H9 (cell line): Measurements from ENCODE around the gene HSPA5. TPM values are rescaled to one million over a fixed set of nuclear protein-coding genes. Genes with fewer than 3 reads are reported as not detected.

ENCODE experiments used
- DNase-seq: peaks from one replicate; pipeline ENCODE4 v3.0.0-alpha.2; 2017
- H2AFZ ChIP-seq: one replicate; pipeline ENCODE4 v1.6.1; 2013; ENCODE audit warnings: mild to moderate bottlenecking, low read length, control low read depth, moderate library complexity
- H2AK5ac ChIP-seq: 2 replicates; pipeline ENCODE4 v1.6.1; 2013; ENCODE audit warnings: low read length, control low read depth, mixed read lengths; ENCODE audit not compliant: insufficient read length
- H2BK120ac ChIP-seq: one replicate; pipeline ENCODE4 v1.6.1; 2013; ENCODE audit warnings: low read depth, mild to moderate bottlenecking, low read length, control low read depth, inconsistent platforms; ENCODE audit not compliant: poor library complexity, severe bottlenecking
- H2BK12ac ChIP-seq: 2 replicates; pipeline ENCODE4 v1.6.1; 2013; ENCODE audit warnings: low read length, control low read depth, mixed read lengths, low read depth; ENCODE audit not compliant: insufficient read length
- H2BK15ac ChIP-seq: 2 replicates; pipeline ENCODE4 v1.6.1; 2013; ENCODE audit warnings: low read depth, low read length, control low read depth
- H2BK20ac ChIP-seq: one replicate; pipeline ENCODE4 v1.6.1; 2013; ENCODE audit warnings: low read depth, mild to moderate bottlenecking, low read length, control low read depth, inconsistent platforms; ENCODE audit not compliant: poor library complexity, severe bottlenecking
- H2BK5ac ChIP-seq: 2 replicates; pipeline ENCODE4 v1.6.1; 2013; ENCODE audit warnings: low read length, control low read depth, mixed read lengths; ENCODE audit not compliant: insufficient read length
- H3K14ac ChIP-seq: 2 replicates; pipeline ENCODE4 v1.6.1; 2013; ENCODE audit warnings: low read length, control low read depth; ENCODE audit not compliant: insufficient read depth
- H3K18ac ChIP-seq: 2 replicates; pipeline ENCODE4 v1.6.1; 2013; ENCODE audit warnings: low read depth, mild to moderate bottlenecking, mixed read lengths, low read length, control low read depth; ENCODE audit not compliant: insufficient read length
- H3K23ac ChIP-seq: 2 replicates; pipeline ENCODE4 v1.6.1; 2013; ENCODE audit warnings: low read length, control low read depth, mixed read lengths, low read depth; ENCODE audit not compliant: insufficient read length
- H3K23me2 ChIP-seq: 2 replicates; pipeline ENCODE4 v1.6.1; 2013; ENCODE audit warnings: low read depth, mild to moderate bottlenecking, mixed read lengths, low read length, control low read depth; ENCODE audit not compliant: insufficient read length, poor library complexity, severe bottlenecking
- H3K27ac ChIP-seq: 2 replicates; pipeline ENCODE4 v1.5.1; 2013; ENCODE audit warnings: low read length, control low read depth, mixed read lengths, low read depth; ENCODE audit not compliant: insufficient read length
- H3K27me3 ChIP-seq: 2 replicates; pipeline ENCODE4 v1.6.1; 2013; ENCODE audit warnings: low read length, control low read depth, inconsistent platforms; ENCODE audit not compliant: insufficient read depth
- H3K4ac ChIP-seq: 2 replicates; pipeline ENCODE4 v1.6.1; 2013; ENCODE audit warnings: low read depth, mild to moderate bottlenecking, control low read depth, inconsistent platforms, low read length, moderate library complexity
- H3K4me1 ChIP-seq: 2 replicates; pipeline ENCODE4 v1.6.1; 2013; ENCODE audit warnings: low read length, control low read depth, inconsistent platforms; ENCODE audit not compliant: insufficient read depth
- H3K4me2 ChIP-seq: 2 replicates; pipeline ENCODE4 v1.6.1; 2013; ENCODE audit warnings: low read length, control low read depth, mixed read lengths; ENCODE audit not compliant: insufficient read length, insufficient read depth
- H3K56ac ChIP-seq: 2 replicates; pipeline ENCODE4 v1.6.1; 2013; ENCODE audit warnings: low read depth, mild to moderate bottlenecking, mixed read lengths, low read length, control low read depth; ENCODE audit not compliant: insufficient read length
- H3K79me1 ChIP-seq: 2 replicates; pipeline ENCODE4 v1.6.1; 2013; ENCODE audit warnings: low read depth, mild to moderate bottlenecking, moderate library complexity, low read length, control low read depth, inconsistent platforms; ENCODE audit not compliant: insufficient read depth, poor library complexity, severe bottlenecking
- H3K79me2 ChIP-seq: 2 replicates; pipeline ENCODE4 v1.6.1; 2013; ENCODE audit warnings: low read length, control low read depth, inconsistent platforms; ENCODE audit not compliant: insufficient read depth
- H3K9ac ChIP-seq: 2 replicates; pipeline ENCODE4 v1.6.1; 2013; ENCODE audit warnings: low read length, control low read depth, mixed read lengths; ENCODE audit not compliant: insufficient read length; ENCODE audit errors: extremely low read depth
- H3K9me3 ChIP-seq: one replicate; pipeline ENCODE4 v1.6.1; 2013; ENCODE audit warnings: low read depth, low read length, inconsistent platforms; ENCODE audit not compliant: control insufficient read depth
- H3T11ph ChIP-seq: one replicate; pipeline ENCODE4 v1.6.1; 2013; ENCODE audit warnings: mild to moderate bottlenecking, low read length, control low read depth, inconsistent platforms
- H4K20me1 ChIP-seq: one replicate; pipeline ENCODE4 v1.6.1; 2013; ENCODE audit not compliant: control insufficient read depth, insufficient read length, insufficient read depth
- H4K5ac ChIP-seq: 2 replicates; pipeline ENCODE4 v1.6.1; 2013; ENCODE audit warnings: low read depth, mild to moderate bottlenecking, mixed read lengths, low read length, control low read depth; ENCODE audit not compliant: insufficient read length
- H4K8ac ChIP-seq: replicated peaks from 2 replicates; pipeline ENCODE4 v1.6.1; 2013; ENCODE audit warnings: low read length, control low read depth, mixed read lengths, low read depth; ENCODE audit not compliant: insufficient read length
- H4K91ac ChIP-seq: 2 replicates; pipeline ENCODE4 v1.6.1; 2013; ENCODE audit warnings: low read depth, mild to moderate bottlenecking, moderate library complexity, mixed read lengths, low read length, control low read depth; ENCODE audit not compliant: insufficient read length
- H3K27ac Mint-ChIP-seq, 3 experiments: 2 replicates in 2 of 3; 3 replicates in 1 of 3; pipeline ENCODE4 v1.8.0; 2020 to 2021; ENCODE audit warnings: mixed read lengths in 3 of 3, mild to moderate bottlenecking in 1 of 3, moderate library complexity in 1 of 3
- H3K27me3 Mint-ChIP-seq: 2 replicates; pipeline ENCODE4 v1.8.0; 2021; ENCODE audit warnings: low read depth, mild to moderate bottlenecking, moderate library complexity, mixed read lengths
- H3K36me3 Mint-ChIP-seq, 3 experiments: 2 replicates in 2 of 3; 3 replicates in 1 of 3; pipeline ENCODE4 v1.8.0; 2020 to 2021; ENCODE audit warnings: low read depth in 3 of 3, mixed read lengths in 3 of 3; ENCODE audit not compliant: insufficient read depth in 1 of 3
- H3K4me1 Mint-ChIP-seq, 2 experiments: 2 replicates each; pipeline ENCODE4 v1.8.0; 2020; ENCODE audit warnings: mixed read lengths in 2 of 2
- H3K4me3 Mint-ChIP-seq, 2 experiments: 2 replicates in 1 of 2; 3 replicates in 1 of 2; pipeline ENCODE4 v1.8.0; 2020 to 2021; ENCODE audit warnings: mild to moderate bottlenecking in 2 of 2, mixed read lengths in 2 of 2, moderate library complexity in 1 of 2
- H3K9me3 Mint-ChIP-seq, 2 experiments: 2 replicates in 1 of 2; 3 replicates in 1 of 2; pipeline ENCODE4 v1.8.0; 2020; ENCODE audit warnings: mild to moderate bottlenecking in 2 of 2, mixed read lengths in 2 of 2, moderate library complexity in 1 of 2
- CTCF ChIP-seq: fragments of 200-600 bp; sonication (generic); conservative IDR thresholded peaks from 3 replicates; pipeline ENCODE4 v1.8.0; 2021; ENCODE audit warnings: antibody characterized with exemption, mild to moderate bottlenecking
- WGBS: extraction: QIAGEN DNeasy Blood & Tissue Kit; methylation state at CpG from one replicate; pipeline ENCODE4 v1.1.7; 2013; ENCODE audit warnings: missing lambda C conversion rate, low lambda C conversion rate, mixed read lengths; ENCODE audit not compliant: insufficient read length; ENCODE audit errors: extremely low coverage; 5-methylcytosine and 5-hydroxymethylcytosine counted together
- total RNA-seq: library from RNA; stranded (reverse); gene quantifications from 2 replicates; pipeline ENCODE4 v1.2.1, GENCODE V29; 2021

The HSPA5 gene
- total RNA-seq, 1 experiment from 2014 or later = 240 TPM

- Histone ChIP-seq H3K9ac (no peak overlapping the region), H3K4me2 (no peak overlapping the region), H2BK5ac (no peak overlapping the region), H3K4ac (no peak overlapping the region), H3K23me2 (no peaks in the 10 kb centered on the region), H2BK120ac (no peak overlapping the region), H3K27ac (no peak overlapping the region), H3K23ac (no peak overlapping the region), H3K56ac (no peak overlapping the region), H2AK5ac (no peak overlapping the region), H2BK20ac (no peak overlapping the region), H3K4me1 (no peaks in the 10 kb centered on the region), H3K79me1 (no peaks in the 10 kb centered on the region), H3T11ph (no peak overlapping the region), H3K18ac (no peak overlapping the region), H2BK15ac (no peak overlapping the region), H3K9me3 (no peaks in the 10 kb centered on the region), H2BK12ac (no peak overlapping the region), H4K8ac (no peak overlapping the region), H4K91ac (no peak overlapping the region), H3K79me2 (peaks cover 3% of the 10 kb centered on the region; the same call in 1 of the 2 replicates), H2AFZ (no peak overlapping the region), H4K5ac (no peak overlapping the region), H4K20me1 (no peaks in the 10 kb centered on the region), H3K14ac (no peak overlapping the region), H3K27me3 (no peaks in the 10 kb centered on the region)
- H3K36me3 Mint-ChIP-seq = no peaks in the 10 kb centered on the region; a peak in 1 of 7 replicates
- no peak overlapping the region; a peak in 1 of 7 replicates for H3K27ac Mint-ChIP-seq
- no peak overlapping the region for H3K4me3 Mint-ChIP-seq
- H3K27me3 Mint-ChIP-seq = no peaks in the 10 kb centered on the region
- H3K9me3 Mint-ChIP-seq = no peaks in the 10 kb centered on the region
- no peak for DNase-seq
- no peak for TF ChIP-seq CTCF
- peaks cover 0 to under 1% of the 10 kb centered on the region in 2 experiments; a peak in 1 of 4 replicates for H3K4me1 Mint-ChIP-seq
- no CpG with 5 or more reads among the region's 4 CpGs for WGBS
Observed at GRCh38 chr9:125280945-125281344, 39.8 kb upstream of the HSPA5 start.
